HepG2 (cell line): ENCODE data around the gene ATP9A. TPM values are rescaled to one million over a fixed set of nuclear protein-coding genes. Genes with fewer than 3 reads are reported as not detected.

Experiments
- BRD4 ChIP-seq: sonication (generic); formaldehyde crosslinking; IDR thresholded peaks from 2 replicates; pipeline ENCODE4 v1.4.0; 2020; ENCODE audit warnings: missing genetic modification reagents
- CBX2 ChIP-seq, 2 experiments: fragments of 200-600 bp in 1 of 2; sonication (generic); formaldehyde crosslinking in 1 of 2; IDR thresholded peaks; 2 replicates each; pipeline versions ENCODE4 v1.7.0 to v1.8.1; 2018 to 2022; ENCODE audit warnings: low read depth in 2 of 2, low read length in 1 of 2, mild to moderate bottlenecking in 1 of 2, missing genetic modification reagents in 1 of 2
- CCAR2 ChIP-seq: fragments of 200-400 bp; formaldehyde crosslinking; optimal IDR thresholded peaks from 2 replicates; pipeline ENCODE3; 2018; ENCODE audit warnings: low read depth, mild to moderate bottlenecking, low read length, moderate library complexity
- GFI1 ChIP-seq: sonication (generic); formaldehyde crosslinking; IDR thresholded peaks from 2 replicates; pipeline ENCODE4 v1.5.0; 2020; ENCODE audit warnings: missing genetic modification reagents, mild to moderate bottlenecking, borderline replicate concordance
- HDAC6 ChIP-seq: fragments of 200-600 bp; sonication (generic); IDR thresholded peaks from 2 replicates; pipeline ENCODE4 v1.7.0; 2017; ENCODE audit warnings: mild to moderate bottlenecking, antibody characterized with exemption, low read length, low read depth
- HES4 ChIP-seq: sonication (generic); formaldehyde crosslinking; IDR thresholded peaks from 2 replicates; pipeline ENCODE4 v1.9.0; 2021; ENCODE audit warnings: mild to moderate bottlenecking, missing genetic modification reagents, borderline replicate concordance
- MED1 ChIP-seq: sonication (generic); formaldehyde crosslinking; IDR thresholded peaks from 2 replicates; pipeline ENCODE4 v1.4.0; 2020; ENCODE audit warnings: missing genetic modification reagents
- MIER3 ChIP-seq: IDR thresholded peaks from 2 replicates; pipeline ENCODE4 v1.6.1; 2016; ENCODE audit warnings: missing compliant biosample characterization, borderline replicate concordance
- NBN ChIP-seq: fragments of 450-650 bp; conservative IDR thresholded peaks from 2 replicates; pipeline ENCODE4 v1.6.1; 2017
- NFRKB ChIP-seq: fragments of 450-650 bp; IDR thresholded peaks from 2 replicates; pipeline ENCODE4 v1.6.1; 2017
- PLRG1 ChIP-seq: fragments of 450-650 bp; conservative IDR thresholded peaks from 2 replicates; pipeline ENCODE4 v1.6.1; 2016
- SP1 ChIP-seq, 2 experiments: fragments of 450-650 bp in 1 of 2; sonication (generic) in 1 of 2; formaldehyde crosslinking in 1 of 2; IDR thresholded peaks; 2 replicates each; pipeline versions ENCODE4 v1.4.0 to v1.6.1; 2016 to 2020; ENCODE audit warnings: missing genetic modification reagents in 1 of 2
- SRSF1 ChIP-seq: fragments of 200-400 bp; formaldehyde crosslinking; optimal IDR thresholded peaks from 2 replicates; pipeline ENCODE3; 2017; ENCODE audit warnings: mild to moderate bottlenecking, low read depth, low read length, moderate library complexity
- TBX3 ChIP-seq: fragments of 450-650 bp; IDR thresholded peaks from 2 replicates; pipeline ENCODE4 v1.6.1; 2017; ENCODE audit warnings: antibody characterized with exemption, mild to moderate bottlenecking, inconsistent platforms, borderline replicate concordance
- YEATS2 ChIP-seq: sonication (generic); formaldehyde crosslinking; IDR thresholded peaks from 2 replicates; pipeline ENCODE4 v1.4.0; 2020; ENCODE audit warnings: missing genetic modification reagents, borderline replicate concordance
- ZFP36 ChIP-seq: fragments of 150-350 bp; IDR thresholded peaks from 2 replicates; pipeline ENCODE4 v1.6.1; 2018; ENCODE audit warnings: borderline replicate concordance, low read length, low read depth; ENCODE audit not compliant: partially characterized antibody
- ZNF317 ChIP-seq: sonication (generic); formaldehyde crosslinking; IDR thresholded peaks from 2 replicates; pipeline ENCODE4 v1.5.0; 2020; ENCODE audit warnings: mild to moderate bottlenecking, missing genetic modification reagents
- ZNF577 ChIP-seq: sonication (generic); formaldehyde crosslinking; IDR thresholded peaks from 2 replicates; pipeline ENCODE4 v1.4.0; 2020; ENCODE audit warnings: mild to moderate bottlenecking, low read depth, missing genetic modification reagents, borderline replicate concordance
- ZNF644 ChIP-seq: IDR thresholded peaks from 2 replicates; pipeline ENCODE4 v1.6.1; 2016; ENCODE audit warnings: low read depth
- ZNF7 ChIP-seq: IDR thresholded peaks from 2 replicates; pipeline ENCODE4 v1.6.1; 2016; ENCODE audit warnings: missing biosample characterization, missing genetic modification reagents
- ZSCAN9 ChIP-seq: IDR thresholded peaks from 2 replicates; pipeline ENCODE4 v1.6.1; 2016; ENCODE audit warnings: borderline replicate concordance
- polyA plus RNA-seq, 8 experiments: library from polyadenylated mRNA; depleted of rRNA in 3 of 8; stranded (reverse) in 7 of 8; unstranded in 1 of 8; fragments of >200 nt; fragmentation: Illumina TruSeq in 4 of 8; extraction: Trizol in 4 of 8; gene quantifications; 2 replicates each; pipeline versions ENCODE4 v1.2.1 to v1.2.3, GENCODE V29; 2011 to 2016; ENCODE audit warnings: low read depth in 4 of 8, missing spikeins in 1 of 8, mixed read lengths in 1 of 8; ENCODE audit not compliant: insufficient read depth in 1 of 8
- total RNA-seq, 5 experiments: library from RNA; depleted of rRNA; stranded (reverse); fragments of >200 nt; fragmentation: Illumina TruSeq; extraction: Trizol; gene quantifications; 2 replicates each; pipeline ENCODE4 v1.2.3, GENCODE V29; 2016; ENCODE audit warnings: low read depth in 1 of 5
- TF ChIP-seq, protein P1 (sequence below): sonication (generic); formaldehyde crosslinking; IDR thresholded peaks from 2 replicates; pipeline ENCODE4 v1.4.0; 2020; ENCODE audit warnings: missing genetic modification reagents, borderline replicate concordance
- TF ChIP-seq, protein P2 (sequence below): sonication (generic); formaldehyde crosslinking; IDR thresholded peaks from 2 replicates; pipeline ENCODE4 v1.9.0; 2022; ENCODE audit warnings: low read depth, missing genetic modification reagents
- TF ChIP-seq, protein P3 (sequence below): conservative IDR thresholded peaks from 2 replicates; pipeline ENCODE4 v1.6.1; 2018; ENCODE audit warnings: missing genetic modification reagents

Gene ATP9A
- total and polyA plus RNA-seq, 2 of the 13 experiments (the other 11 are each of a cell fraction or from before 2014, with no cell fraction given), result 11.8 to 18.5 TPM

DNA sequence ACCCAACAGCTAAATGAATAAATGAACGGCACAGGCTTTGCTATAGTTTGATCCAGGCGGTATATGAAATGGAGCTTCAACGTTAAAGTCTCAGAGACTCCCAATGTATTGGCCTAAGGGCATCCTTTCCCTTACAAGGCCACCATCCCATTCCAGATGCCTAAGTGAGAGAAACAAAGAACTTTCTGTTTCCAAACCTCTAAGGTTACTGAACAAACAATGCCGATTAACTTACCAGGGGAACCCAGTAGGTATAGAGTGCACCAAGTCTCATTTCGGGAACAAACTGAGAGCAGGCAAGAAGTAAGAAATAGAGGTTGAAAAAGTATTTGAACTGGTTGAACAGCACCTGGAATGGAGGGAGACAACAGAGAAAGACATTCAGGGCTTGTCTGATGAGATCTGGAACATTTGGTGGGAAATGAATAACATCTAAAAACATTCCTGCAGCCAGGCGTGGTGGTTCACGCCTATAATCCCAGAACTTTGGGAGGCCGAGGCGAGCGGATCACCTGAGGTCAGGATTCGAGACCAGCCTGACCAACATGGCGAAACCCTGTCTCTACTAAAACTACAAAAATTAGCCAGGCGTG, 42.5 kb downstream of the ATP9A start (continued):
- TF ChIP-seq ZNF577 (CRISPR knock-in tag) (no peak), MIER3 (CRISPR knock-in tag) (peak; percentile 20; the same call in 1 of the 2 replicates), CBX2 (IDR thresholded peaks at IDR 0.05; ENCODE audit: low read depth, low read length) (no peak), CBX2 (CRISPR knock-in tag; IDR thresholded peaks at IDR 0.05; ENCODE audit: low read depth) (no peak), MED1 (CRISPR knock-in tag) (no peak), HDAC6 (no peak), GFI1 (CRISPR knock-in tag) (peak; percentile 40; the same call in 1 of the 2 replicates), ZNF7 (CRISPR knock-in tag) (no peak), ZNF644 (CRISPR knock-in tag) (peak; percentile 54; the same call in 1 of the 2 replicates), NBN (no peak), HES4 (CRISPR knock-in tag) (no peak), ZNF317 (CRISPR knock-in tag) (no peak), ZFP36 (no peak), SP1 (IDR thresholded peaks at IDR 0.05) (no peak), SP1 (CRISPR knock-in tag; IDR thresholded peaks at IDR 0.05) (no peak), ZSCAN9 (peak; percentile 36; the same call in 1 of the 2 replicates), YEATS2 (CRISPR knock-in tag) (peak; percentile 25; the same call in 1 of the 2 replicates), PLRG1 (no peak), CCAR2 (no peak), TBX3 (no peak), NFRKB (no peak), BRD4 (CRISPR knock-in tag) (no peak), SRSF1 (no peak)
- TF ChIP-seq, protein P1, sequence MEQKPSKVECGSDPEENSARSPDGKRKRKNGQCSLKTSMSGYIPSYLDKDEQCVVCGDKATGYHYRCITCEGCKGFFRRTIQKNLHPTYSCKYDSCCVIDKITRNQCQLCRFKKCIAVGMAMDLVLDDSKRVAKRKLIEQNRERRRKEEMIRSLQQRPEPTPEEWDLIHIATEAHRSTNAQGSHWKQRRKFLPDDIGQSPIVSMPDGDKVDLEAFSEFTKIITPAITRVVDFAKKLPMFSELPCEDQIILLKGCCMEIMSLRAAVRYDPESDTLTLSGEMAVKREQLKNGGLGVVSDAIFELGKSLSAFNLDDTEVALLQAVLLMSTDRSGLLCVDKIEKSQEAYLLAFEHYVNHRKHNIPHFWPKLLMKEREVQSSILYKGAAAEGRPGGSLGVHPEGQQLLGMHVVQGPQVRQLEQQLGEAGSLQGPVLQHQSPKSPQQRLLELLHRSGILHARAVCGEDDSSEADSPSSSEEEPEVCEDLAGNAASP, result no peak
- TF ChIP-seq, protein P2, sequence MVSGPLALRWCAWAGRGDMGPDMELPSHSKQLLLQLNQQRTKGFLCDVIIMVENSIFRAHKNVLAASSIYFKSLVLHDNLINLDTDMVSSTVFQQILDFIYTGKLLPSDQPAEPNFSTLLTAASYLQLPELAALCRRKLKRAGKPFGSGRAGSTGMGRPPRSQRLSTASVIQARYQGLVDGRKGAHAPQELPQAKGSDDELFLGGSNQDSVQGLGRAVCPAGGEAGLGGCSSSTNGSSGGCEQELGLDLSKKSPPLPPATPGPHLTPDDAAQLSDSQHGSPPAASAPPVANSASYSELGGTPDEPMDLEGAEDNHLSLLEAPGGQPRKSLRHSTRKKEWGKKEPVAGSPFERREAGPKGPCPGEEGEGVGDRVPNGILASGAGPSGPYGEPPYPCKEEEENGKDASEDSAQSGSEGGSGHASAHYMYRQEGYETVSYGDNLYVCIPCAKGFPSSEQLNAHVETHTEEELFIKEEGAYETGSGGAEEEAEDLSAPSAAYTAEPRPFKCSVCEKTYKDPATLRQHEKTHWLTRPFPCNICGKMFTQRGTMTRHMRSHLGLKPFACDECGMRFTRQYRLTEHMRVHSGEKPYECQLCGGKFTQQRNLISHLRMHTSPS (CRISPR knock-in tag), result no peak
- TF ChIP-seq, protein P3, sequence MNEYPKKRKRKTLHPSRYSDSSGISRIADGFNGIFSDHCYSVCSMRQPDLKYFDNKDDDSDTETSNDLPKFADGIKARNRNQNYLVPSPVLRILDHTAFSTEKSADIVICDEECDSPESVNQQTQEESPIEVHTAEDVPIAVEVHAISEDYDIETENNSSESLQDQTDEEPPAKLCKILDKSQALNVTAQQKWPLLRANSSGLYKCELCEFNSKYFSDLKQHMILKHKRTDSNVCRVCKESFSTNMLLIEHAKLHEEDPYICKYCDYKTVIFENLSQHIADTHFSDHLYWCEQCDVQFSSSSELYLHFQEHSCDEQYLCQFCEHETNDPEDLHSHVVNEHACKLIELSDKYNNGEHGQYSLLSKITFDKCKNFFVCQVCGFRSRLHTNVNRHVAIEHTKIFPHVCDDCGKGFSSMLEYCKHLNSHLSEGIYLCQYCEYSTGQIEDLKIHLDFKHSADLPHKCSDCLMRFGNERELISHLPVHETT (CRISPR knock-in tag), result 0 out of 2 replicates have a peak, but pooled peaks have one; percentile 48
